DND-41 (cell line): ENCODE measurements around the gene ERC1.

Source experiments
- CTCF ChIP-seq: IDR thresholded peaks from 2 replicates; pipeline ENCODE4 v1.5.1; 2012; ENCODE audit warnings: borderline replicate concordance, low read length, moderate library complexity, mild to moderate bottlenecking; ENCODE audit not compliant: poor library complexity, severe bottlenecking; ENCODE audit errors: extremely low read depth
- EZH2 ChIP-seq: IDR thresholded peaks from 3 replicates; pipeline ENCODE4 v1.6.1; 2012; ENCODE audit warnings: borderline replicate concordance, low read depth, mild to moderate bottlenecking, moderate library complexity, low read length, inconsistent platforms; ENCODE audit not compliant: severe bottlenecking

DNA sequence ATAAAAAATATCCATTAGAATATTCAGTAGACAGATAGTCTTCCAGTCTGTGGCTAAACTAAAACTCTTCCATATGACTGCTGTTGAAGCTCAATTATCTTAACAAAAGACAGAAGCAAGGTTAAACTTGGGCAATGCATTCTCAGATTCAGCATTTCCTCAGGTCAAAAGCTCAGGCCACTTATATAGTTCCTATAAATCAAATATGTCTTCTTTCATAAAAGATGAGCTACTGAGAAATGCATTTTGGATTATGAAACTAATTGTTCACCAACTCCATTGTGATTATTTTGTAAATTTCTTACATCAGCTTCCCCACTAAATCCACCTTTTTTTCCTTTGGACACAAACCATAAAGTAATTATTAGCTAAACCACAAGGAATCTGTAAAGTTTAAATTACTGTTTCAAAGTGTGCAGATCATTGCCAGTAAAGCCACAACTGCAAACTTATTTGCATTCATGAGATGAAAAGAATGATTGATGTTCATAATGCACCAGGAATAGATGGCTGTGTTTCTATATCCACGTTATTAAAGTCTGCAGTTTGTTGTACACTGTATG is 379.0 kb downstream of the ERC1 start:
- TF ChIP-seq CTCF, result no peak
- TF ChIP-seq EZH2, result no peak
